ENCODE measurements around the gene RAD51B.

RAD51B gene

DNA sequence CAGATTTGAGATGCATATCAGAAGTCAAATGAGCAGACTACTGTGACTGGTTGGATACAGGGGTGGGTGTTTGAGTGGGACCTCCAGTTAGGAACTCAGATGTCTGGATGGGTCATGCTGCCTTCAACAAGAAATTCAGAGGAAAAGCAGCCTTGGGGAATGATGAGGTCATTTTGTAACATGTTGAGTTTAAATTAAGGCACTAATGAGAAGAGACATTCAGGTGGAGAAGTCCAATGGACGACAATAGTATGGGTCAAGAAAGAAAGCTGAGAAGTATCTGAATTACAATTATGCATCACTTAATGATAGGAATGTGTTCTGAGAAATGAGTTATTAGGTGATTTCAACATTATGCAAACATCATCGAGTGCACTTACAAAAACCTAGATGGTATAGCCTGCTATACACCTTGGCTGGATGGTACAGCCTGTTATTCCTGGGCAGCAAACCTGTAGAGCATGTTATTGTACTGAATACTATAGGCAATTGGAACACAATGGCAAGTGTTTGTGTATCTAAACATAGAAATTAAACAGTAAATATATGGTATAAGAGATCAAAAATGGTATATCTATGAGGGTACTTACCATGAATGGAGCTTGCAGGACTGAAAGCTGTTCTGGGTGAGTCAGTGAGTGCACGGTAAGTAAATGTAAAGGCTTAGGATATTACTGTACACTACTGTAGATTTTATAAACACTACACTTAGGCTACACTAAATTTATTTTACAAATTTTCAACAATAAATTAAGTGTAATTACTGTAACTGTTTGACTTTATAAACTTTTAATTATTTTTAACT, 414.7 kb downstream of the RAD51B start:
- TF ChIP-seq, protein P1, sequence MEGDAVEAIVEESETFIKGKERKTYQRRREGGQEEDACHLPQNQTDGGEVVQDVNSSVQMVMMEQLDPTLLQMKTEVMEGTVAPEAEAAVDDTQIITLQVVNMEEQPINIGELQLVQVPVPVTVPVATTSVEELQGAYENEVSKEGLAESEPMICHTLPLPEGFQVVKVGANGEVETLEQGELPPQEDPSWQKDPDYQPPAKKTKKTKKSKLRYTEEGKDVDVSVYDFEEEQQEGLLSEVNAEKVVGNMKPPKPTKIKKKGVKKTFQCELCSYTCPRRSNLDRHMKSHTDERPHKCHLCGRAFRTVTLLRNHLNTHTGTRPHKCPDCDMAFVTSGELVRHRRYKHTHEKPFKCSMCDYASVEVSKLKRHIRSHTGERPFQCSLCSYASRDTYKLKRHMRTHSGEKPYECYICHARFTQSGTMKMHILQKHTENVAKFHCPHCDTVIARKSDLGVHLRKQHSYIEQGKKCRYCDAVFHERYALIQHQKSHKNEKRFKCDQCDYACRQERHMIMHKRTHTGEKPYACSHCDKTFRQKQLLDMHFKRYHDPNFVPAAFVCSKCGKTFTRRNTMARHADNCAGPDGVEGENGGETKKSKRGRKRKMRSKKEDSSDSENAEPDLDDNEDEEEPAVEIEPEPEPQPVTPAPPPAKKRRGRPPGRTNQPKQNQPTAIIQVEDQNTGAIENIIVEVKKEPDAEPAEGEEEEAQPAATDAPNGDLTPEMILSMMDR (IDR thresholded peaks at IDR 0.05; ENCODE audit: poor library complexity, severe bottlenecking) = no peak
- no peak for DNase-seq (ENCODE audit: low spot score)
- peaks cover 33% of the 10 kb centered on the region for H3K4me1 ChIP-seq (ENCODE audit: insufficient read depth, poor library complexity, severe bottlenecking)
- no peak for ATAC-seq (ENCODE audit: low read depth)
- H3K36me3 ChIP-seq (ENCODE audit: low read depth) = no peaks in the 10 kb centered on the region
- H3K27me3 ChIP-seq (ENCODE audit: insufficient read depth, poor library complexity, severe bottlenecking) = no peaks in the 10 kb centered on the region
- no peaks in the 10 kb centered on the region for H3K9me3 ChIP-seq (ENCODE audit: severe bottlenecking)
- no peak overlapping the region for H3K4me3 ChIP-seq (ENCODE audit: severe bottlenecking)
- no peak overlapping the region for H3K27ac ChIP-seq (ENCODE audit: poor library complexity, severe bottlenecking)

DNA sequence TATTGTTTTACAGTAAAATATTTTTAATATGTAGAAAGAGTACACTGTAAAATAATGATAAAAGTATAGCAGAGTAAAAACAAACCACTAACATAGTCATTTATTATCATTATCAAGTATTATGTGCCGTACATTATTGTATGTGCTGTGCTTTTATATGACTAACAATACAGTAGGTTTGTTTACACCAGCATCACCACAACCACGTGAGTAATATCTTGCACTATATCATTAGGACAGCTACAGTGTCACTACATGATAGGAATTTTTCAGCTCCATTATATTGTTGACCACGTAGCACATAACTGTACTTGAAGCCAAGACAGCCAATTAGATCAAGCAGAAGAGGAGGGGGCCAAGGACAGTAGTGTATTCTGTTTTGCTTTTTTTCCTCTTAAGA, 415.4 kb downstream of the RAD51B start:
- Histone ChIP-seq H3K4me1 (ENCODE audit: insufficient read depth, poor library complexity, severe bottlenecking) (peaks cover 33% of the 10 kb centered on the region), H3K27me3 (ENCODE audit: insufficient read depth, poor library complexity, severe bottlenecking) (no peaks in the 10 kb centered on the region), H3K4me3 (ENCODE audit: severe bottlenecking) (no peak overlapping the region), H3K36me3 (ENCODE audit: low read depth) (no peaks in the 10 kb centered on the region), H3K9me3 (ENCODE audit: severe bottlenecking) (no peaks in the 10 kb centered on the region), H3K27ac (ENCODE audit: poor library complexity, severe bottlenecking) (no peak overlapping the region)
- ATAC-seq (ENCODE audit: low read depth) (no peak), DNase-seq (ENCODE audit: low spot score) (no peak)
- TF ChIP-seq, protein P1 (IDR thresholded peaks at IDR 0.05; ENCODE audit: poor library complexity, severe bottlenecking) = no peak

- DNase-seq (ENCODE audit: low spot score) = no peak
- no peak overlapping the region for H3K27ac ChIP-seq (ENCODE audit: poor library complexity, severe bottlenecking)
Observed at GRCh38 chr14:68236582-68237458, 417.2 kb downstream of the RAD51B start.

GRCh38 chr14:68238551-68238950, 419.0 kb downstream of the RAD51B start:
- H3K9me3 ChIP-seq (ENCODE audit: severe bottlenecking) = no peaks in the 10 kb centered on the region
- no peaks in the 10 kb centered on the region for H3K36me3 ChIP-seq (ENCODE audit: low read depth)
- ATAC-seq (ENCODE audit: low read depth) (no peak), DNase-seq (ENCODE audit: low spot score) (no peak)
- TF ChIP-seq, protein P1 (IDR thresholded peaks at IDR 0.05; ENCODE audit: poor library complexity, severe bottlenecking) = no peak
- no peak overlapping the region for H3K27ac ChIP-seq (ENCODE audit: poor library complexity, severe bottlenecking)
- peaks cover 4% of the 10 kb centered on the region for H3K4me1 ChIP-seq (ENCODE audit: insufficient read depth, poor library complexity, severe bottlenecking)
- no peaks in the 10 kb centered on the region for H3K27me3 ChIP-seq (ENCODE audit: insufficient read depth, poor library complexity, severe bottlenecking)
- no peak overlapping the region for H3K4me3 ChIP-seq (ENCODE audit: severe bottlenecking)

More at GRCh38 chr14:68236582-68237458, 417.2 kb downstream of the RAD51B start:
- Histone ChIP-seq H3K9me3 (ENCODE audit: severe bottlenecking) (no peaks in the 10 kb centered on the region), H3K4me3 (ENCODE audit: severe bottlenecking) (no peak overlapping the region), H3K4me1 (ENCODE audit: insufficient read depth, poor library complexity, severe bottlenecking) (peaks cover 20% of the 10 kb centered on the region), H3K27me3 (ENCODE audit: insufficient read depth, poor library complexity, severe bottlenecking) (no peaks in the 10 kb centered on the region), H3K36me3 (ENCODE audit: low read depth) (no peaks in the 10 kb centered on the region)
- TF ChIP-seq, protein P1 (IDR thresholded peaks at IDR 0.05; ENCODE audit: poor library complexity, severe bottlenecking) = no peak
- no peak for ATAC-seq (ENCODE audit: low read depth)

All from RWPE2 (cell line).